ENCODE measurements around the gene OR51B2. TPM values are rescaled to one million over a fixed set of nuclear protein-coding genes. Genes with fewer than 3 reads are reported as not detected.
"Not testable (repeated sequence)": the region's sequence is repeated elsewhere in the genome, so short reads cannot be mapped to it uniquely, and the experiment has no call there.

The OR51B2 gene
- polyA plus RNA-seq, 1 donor from 2014 or later: not detected

DNA sequence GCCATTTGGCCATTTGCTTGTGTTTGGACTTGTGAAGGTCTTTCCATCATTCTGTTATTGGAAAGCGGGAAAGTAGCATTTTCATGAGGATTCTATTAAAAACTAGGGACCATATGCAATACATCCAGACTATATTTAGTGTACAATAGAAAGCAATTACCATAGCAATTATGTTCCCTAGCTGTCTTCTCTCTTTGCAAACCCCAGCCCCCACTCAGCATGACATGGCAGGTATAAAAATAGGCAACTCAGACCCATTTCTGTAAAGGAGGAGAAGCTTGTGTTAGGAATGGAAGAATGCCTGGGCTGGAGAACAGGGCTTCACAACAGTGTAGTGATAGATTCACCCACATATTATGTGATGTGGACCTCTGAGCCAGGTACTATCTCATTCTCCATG lies 39.6 kb upstream of the OR51B2 start:
- Histone ChIP-seq H3K79me2 (replicated peaks; ENCODE audit: insufficient read depth, low read length) (no peaks in the 10 kb centered on the region), H4K20me1 (ENCODE audit: insufficient read depth) (no peaks in the 10 kb centered on the region), H3K27me3 (ENCODE audit: insufficient read depth, low read depth, low read length) (no peaks in the 10 kb centered on the region), H3K9ac (ENCODE audit: low read length) (no peak overlapping the region), H3K4me3 (ENCODE audit: low read length) (no peak overlapping the region), H3K27ac (ENCODE audit: low read length) (no peak overlapping the region), H3K36me3 (ENCODE audit: insufficient read depth, low read length) (no peaks in the 10 kb centered on the region), H2AFZ (ENCODE audit: low read depth, low read length) (no peak overlapping the region), H3K9me3 (ENCODE audit: low read length) (no peaks in the 10 kb centered on the region), H3F3A (ENCODE audit: insufficient read depth, low read length, poor library complexity, severe bottlenecking) (no peaks in the 10 kb centered on the region), H3K4me2 (ENCODE audit: low read length) (no peak overlapping the region), H3K9me2 (ENCODE audit: insufficient read depth, low read length) (no peaks in the 10 kb centered on the region)
- TF ChIP-seq MXI1 (conservative IDR thresholded peaks at IDR 0.05; ENCODE audit: poor library complexity, severe bottlenecking): no peak
- TF ChIP-seq TAF1 (IDR thresholded peaks at IDR 0.05; ENCODE audit: low read depth): no peak
- TF ChIP-seq POLR2AphosphoS5 (IDR thresholded peaks at IDR 0.05): no peak
- TF ChIP-seq, protein P1, sequence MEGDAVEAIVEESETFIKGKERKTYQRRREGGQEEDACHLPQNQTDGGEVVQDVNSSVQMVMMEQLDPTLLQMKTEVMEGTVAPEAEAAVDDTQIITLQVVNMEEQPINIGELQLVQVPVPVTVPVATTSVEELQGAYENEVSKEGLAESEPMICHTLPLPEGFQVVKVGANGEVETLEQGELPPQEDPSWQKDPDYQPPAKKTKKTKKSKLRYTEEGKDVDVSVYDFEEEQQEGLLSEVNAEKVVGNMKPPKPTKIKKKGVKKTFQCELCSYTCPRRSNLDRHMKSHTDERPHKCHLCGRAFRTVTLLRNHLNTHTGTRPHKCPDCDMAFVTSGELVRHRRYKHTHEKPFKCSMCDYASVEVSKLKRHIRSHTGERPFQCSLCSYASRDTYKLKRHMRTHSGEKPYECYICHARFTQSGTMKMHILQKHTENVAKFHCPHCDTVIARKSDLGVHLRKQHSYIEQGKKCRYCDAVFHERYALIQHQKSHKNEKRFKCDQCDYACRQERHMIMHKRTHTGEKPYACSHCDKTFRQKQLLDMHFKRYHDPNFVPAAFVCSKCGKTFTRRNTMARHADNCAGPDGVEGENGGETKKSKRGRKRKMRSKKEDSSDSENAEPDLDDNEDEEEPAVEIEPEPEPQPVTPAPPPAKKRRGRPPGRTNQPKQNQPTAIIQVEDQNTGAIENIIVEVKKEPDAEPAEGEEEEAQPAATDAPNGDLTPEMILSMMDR (IDR thresholded peaks at IDR 0.05; ENCODE audit: poor library complexity, severe bottlenecking): no peak
- no peak for TF ChIP-seq RAD21 (conservative IDR thresholded peaks at IDR 0.05)
- no peak for TF ChIP-seq EP300 (conservative IDR thresholded peaks at IDR 0.05; ENCODE audit: poor library complexity, severe bottlenecking)
- no peak for TF ChIP-seq SMC3 (conservative IDR thresholded peaks at IDR 0.05; ENCODE audit: poor library complexity)
- TF ChIP-seq, protein P2, sequence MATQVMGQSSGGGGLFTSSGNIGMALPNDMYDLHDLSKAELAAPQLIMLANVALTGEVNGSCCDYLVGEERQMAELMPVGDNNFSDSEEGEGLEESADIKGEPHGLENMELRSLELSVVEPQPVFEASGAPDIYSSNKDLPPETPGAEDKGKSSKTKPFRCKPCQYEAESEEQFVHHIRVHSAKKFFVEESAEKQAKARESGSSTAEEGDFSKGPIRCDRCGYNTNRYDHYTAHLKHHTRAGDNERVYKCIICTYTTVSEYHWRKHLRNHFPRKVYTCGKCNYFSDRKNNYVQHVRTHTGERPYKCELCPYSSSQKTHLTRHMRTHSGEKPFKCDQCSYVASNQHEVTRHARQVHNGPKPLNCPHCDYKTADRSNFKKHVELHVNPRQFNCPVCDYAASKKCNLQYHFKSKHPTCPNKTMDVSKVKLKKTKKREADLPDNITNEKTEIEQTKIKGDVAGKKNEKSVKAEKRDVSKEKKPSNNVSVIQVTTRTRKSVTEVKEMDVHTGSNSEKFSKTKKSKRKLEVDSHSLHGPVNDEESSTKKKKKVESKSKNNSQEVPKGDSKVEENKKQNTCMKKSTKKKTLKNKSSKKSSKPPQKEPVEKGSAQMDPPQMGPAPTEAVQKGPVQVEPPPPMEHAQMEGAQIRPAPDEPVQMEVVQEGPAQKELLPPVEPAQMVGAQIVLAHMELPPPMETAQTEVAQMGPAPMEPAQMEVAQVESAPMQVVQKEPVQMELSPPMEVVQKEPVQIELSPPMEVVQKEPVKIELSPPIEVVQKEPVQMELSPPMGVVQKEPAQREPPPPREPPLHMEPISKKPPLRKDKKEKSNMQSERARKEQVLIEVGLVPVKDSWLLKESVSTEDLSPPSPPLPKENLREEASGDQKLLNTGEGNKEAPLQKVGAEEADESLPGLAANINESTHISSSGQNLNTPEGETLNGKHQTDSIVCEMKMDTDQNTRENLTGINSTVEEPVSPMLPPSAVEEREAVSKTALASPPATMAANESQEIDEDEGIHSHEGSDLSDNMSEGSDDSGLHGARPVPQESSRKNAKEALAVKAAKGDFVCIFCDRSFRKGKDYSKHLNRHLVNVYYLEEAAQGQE (IDR thresholded peaks at IDR 0.05; ENCODE audit: borderline replicate concordance): no peak
- no peak for TF ChIP-seq EZH2 (IDR thresholded peaks at IDR 0.05; ENCODE audit: borderline replicate concordance, insufficient read depth, low read length, poor library complexity, severe bottlenecking)

DNA sequence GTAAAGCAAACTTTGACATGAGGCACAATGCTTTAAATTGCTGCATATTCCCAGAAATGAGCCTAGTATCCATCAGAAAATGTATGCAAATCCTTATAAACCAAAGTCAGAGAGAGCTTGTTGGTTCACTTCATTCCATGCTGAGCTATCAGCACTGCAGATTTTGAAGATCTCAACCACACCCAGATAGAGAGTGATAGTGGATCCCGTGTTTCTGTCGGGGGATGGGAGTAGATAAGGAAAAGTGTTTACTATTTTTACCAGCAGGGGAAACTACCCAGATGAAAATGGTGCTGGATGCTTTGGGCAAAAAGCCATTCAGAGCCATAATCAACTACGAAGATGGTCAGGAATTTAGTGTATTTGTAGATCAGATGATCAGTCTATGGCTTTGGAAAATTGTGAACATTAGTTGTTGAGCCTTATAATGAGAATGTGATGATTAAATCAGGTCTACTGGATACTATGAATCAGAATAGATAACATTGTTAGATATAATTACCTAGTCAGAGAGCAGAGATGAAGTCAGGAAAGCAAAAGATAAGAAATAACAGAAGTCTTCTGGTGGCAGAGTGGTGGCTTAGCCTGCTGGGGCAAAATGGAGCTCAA lies 38.0 kb upstream of the OR51B2 start:
- H3K4me3 ChIP-seq (ENCODE audit: low read length): no peak overlapping the region
- H4K20me1 ChIP-seq (ENCODE audit: insufficient read depth): no peaks in the 10 kb centered on the region
- H3K79me2 ChIP-seq (replicated peaks; ENCODE audit: insufficient read depth, low read length): no peaks in the 10 kb centered on the region
- no peaks in the 10 kb centered on the region for H3K36me3 ChIP-seq (ENCODE audit: insufficient read depth, low read length)
- H3K9me2 ChIP-seq (ENCODE audit: insufficient read depth, low read length): no peaks in the 10 kb centered on the region
- no peaks in the 10 kb centered on the region for H3F3A ChIP-seq (ENCODE audit: insufficient read depth, low read length, poor library complexity, severe bottlenecking)
- H3K9ac ChIP-seq (ENCODE audit: low read length): no peak overlapping the region
- no peaks in the 10 kb centered on the region for H3K9me3 ChIP-seq (ENCODE audit: low read length)
- no peak overlapping the region for H3K27ac ChIP-seq (ENCODE audit: low read length)
- H3K27me3 ChIP-seq (ENCODE audit: insufficient read depth, low read depth, low read length): no peaks in the 10 kb centered on the region
- H2AFZ ChIP-seq (ENCODE audit: low read depth, low read length): no peak overlapping the region
- no peak overlapping the region for H3K4me2 ChIP-seq (ENCODE audit: low read length)
- no peak for TF ChIP-seq SMC3 (conservative IDR thresholded peaks at IDR 0.05; ENCODE audit: poor library complexity)
- TF ChIP-seq MXI1 (conservative IDR thresholded peaks at IDR 0.05; ENCODE audit: poor library complexity, severe bottlenecking): no peak
- no peak for TF ChIP-seq EZH2 (IDR thresholded peaks at IDR 0.05; ENCODE audit: borderline replicate concordance, insufficient read depth, low read length, poor library complexity, severe bottlenecking)
- no peak for TF ChIP-seq RAD21 (conservative IDR thresholded peaks at IDR 0.05)
- TF ChIP-seq, protein P1 (IDR thresholded peaks at IDR 0.05; ENCODE audit: poor library complexity, severe bottlenecking): no peak
- no peak for TF ChIP-seq TAF1 (IDR thresholded peaks at IDR 0.05; ENCODE audit: low read depth)
- TF ChIP-seq, protein P2 (IDR thresholded peaks at IDR 0.05; ENCODE audit: borderline replicate concordance): no peak
- no peak for TF ChIP-seq EP300 (conservative IDR thresholded peaks at IDR 0.05; ENCODE audit: poor library complexity, severe bottlenecking)
- TF ChIP-seq POLR2AphosphoS5 (IDR thresholded peaks at IDR 0.05): no peak

DNA sequence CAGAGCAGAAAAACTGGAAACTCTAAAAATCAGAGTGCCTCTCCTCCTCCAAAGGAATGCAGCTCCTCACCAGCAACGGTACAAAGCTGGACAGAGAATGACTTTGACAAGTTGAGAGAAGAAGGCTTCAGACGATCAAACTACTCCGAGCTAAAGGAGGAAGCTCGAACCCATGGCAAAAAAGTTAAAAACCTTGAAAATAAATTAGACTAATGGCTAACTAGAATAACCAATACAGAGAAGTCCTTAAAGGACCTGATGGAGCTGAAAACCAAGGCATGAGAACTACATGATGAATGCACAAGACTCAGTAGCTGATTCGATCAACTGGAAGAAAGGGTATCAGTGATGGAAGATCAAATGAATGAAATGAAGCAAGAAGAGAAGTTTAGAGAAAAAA lies 31.9 kb upstream of the OR51B2 start:
- not testable (repeated sequence) for H3K36me3 ChIP-seq (ENCODE audit: insufficient read depth, low read length); H3K9me3 ChIP-seq (ENCODE audit: low read length); H3K27ac ChIP-seq (ENCODE audit: low read length); H3K79me2 ChIP-seq (replicated peaks; ENCODE audit: insufficient read depth, low read length); H3K4me3 ChIP-seq (ENCODE audit: low read length); H3K9ac ChIP-seq (ENCODE audit: low read length); H3K4me2 ChIP-seq (ENCODE audit: low read length); H3K27me3 ChIP-seq (ENCODE audit: insufficient read depth, low read depth, low read length); H4K20me1 ChIP-seq (ENCODE audit: insufficient read depth); H3F3A ChIP-seq (ENCODE audit: insufficient read depth, low read length, poor library complexity, severe bottlenecking); H2AFZ ChIP-seq (ENCODE audit: low read depth, low read length); H3K9me2 ChIP-seq (ENCODE audit: insufficient read depth, low read length)
